Measurements from ENCODE around the gene MIB1.

Gene MIB1

DNA sequence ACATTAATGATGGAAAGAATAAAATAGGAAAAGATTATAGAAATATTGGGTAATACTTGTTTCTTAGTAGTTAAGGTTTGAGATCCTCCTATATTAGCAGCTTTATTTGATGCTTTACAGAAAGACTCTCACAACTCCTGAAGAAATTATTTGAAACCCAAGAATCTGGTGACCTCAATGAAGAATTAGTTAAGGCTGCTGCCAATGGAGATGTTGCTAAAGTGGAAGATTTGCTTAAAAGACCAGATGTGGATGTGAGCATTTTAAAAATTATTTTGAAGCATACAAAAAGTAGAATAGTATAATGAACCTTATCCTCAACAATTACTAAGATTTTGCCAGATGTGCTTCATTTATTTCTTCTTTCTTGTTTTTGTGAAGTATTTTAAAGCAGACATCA is 59.1 kb downstream of the MIB1 start:
- Histone ChIP-seq H3K9ac (ENCODE audit: low read length) (no peak overlapping the region), H2AFZ (ENCODE audit: low read depth, low read length, severe bottlenecking) (no peak overlapping the region), H3K4me2 (ENCODE audit: low read depth, low read length, poor library complexity, severe bottlenecking) (no peak overlapping the region), H4K20me1 (ENCODE audit: low read depth, low read length) (no peaks in the 10 kb centered on the region), H3K27ac (ENCODE audit: low read depth, low read length) (no peak overlapping the region), H3K27me3 (ENCODE audit: low read length) (no peaks in the 10 kb centered on the region), H3K36me3 (ENCODE audit: low read length) (peaks cover 45% of the 10 kb centered on the region), H3K9me2 (replicated peaks; ENCODE audit: insufficient read depth, low read length) (no peaks in the 10 kb centered on the region), H3K9me3 (ENCODE audit: insufficient read depth, low read length) (no peaks in the 10 kb centered on the region), H3F3A (ENCODE audit: insufficient read depth) (no peaks in the 10 kb centered on the region), H3K79me2 (ENCODE audit: insufficient read depth, low read length) (no peaks in the 10 kb centered on the region), H3K4me3 (ENCODE audit: insufficient read depth, low read length, poor library complexity, severe bottlenecking) (no peak overlapping the region)
- TF ChIP-seq EZH2phosphoT487 (conservative IDR thresholded peaks at IDR 0.05; ENCODE audit: low read length): no peak

DNA sequence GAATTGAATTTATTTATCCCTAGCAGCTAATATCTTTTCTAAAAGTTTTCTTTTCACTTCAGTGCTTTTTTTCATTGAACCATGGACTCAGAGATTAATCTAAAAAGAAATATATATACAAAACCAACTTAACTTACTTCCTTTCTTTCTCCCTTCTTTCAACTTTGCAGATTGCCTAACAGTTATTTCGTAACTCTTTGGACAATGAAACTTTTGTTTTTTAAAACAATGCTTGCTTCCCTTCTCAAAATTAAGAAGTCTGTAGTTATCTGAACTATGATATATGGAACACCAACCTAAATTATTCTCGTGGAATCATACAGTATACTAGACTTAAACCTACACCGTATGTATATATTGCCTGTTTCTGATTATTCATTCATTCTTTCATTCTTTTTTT is 62.9 kb downstream of the MIB1 start:
- Histone ChIP-seq H3K27me3 (ENCODE audit: low read length) (no peaks in the 10 kb centered on the region), H2AFZ (ENCODE audit: low read depth, low read length, severe bottlenecking) (no peak overlapping the region), H3K9ac (ENCODE audit: low read length) (no peak overlapping the region), H3K79me2 (ENCODE audit: insufficient read depth, low read length) (no peaks in the 10 kb centered on the region), H3K27ac (ENCODE audit: low read depth, low read length) (no peak overlapping the region), H3K9me3 (ENCODE audit: insufficient read depth, low read length) (no peaks in the 10 kb centered on the region), H4K20me1 (ENCODE audit: low read depth, low read length) (no peaks in the 10 kb centered on the region), H3F3A (ENCODE audit: insufficient read depth) (no peaks in the 10 kb centered on the region), H3K36me3 (ENCODE audit: low read length) (peaks cover 49% of the 10 kb centered on the region), H3K4me2 (ENCODE audit: low read depth, low read length, poor library complexity, severe bottlenecking) (no peak overlapping the region), H3K4me3 (ENCODE audit: insufficient read depth, low read length, poor library complexity, severe bottlenecking) (no peak overlapping the region), H3K9me2 (replicated peaks; ENCODE audit: insufficient read depth, low read length) (no peaks in the 10 kb centered on the region)
- TF ChIP-seq EZH2phosphoT487 (conservative IDR thresholded peaks at IDR 0.05; ENCODE audit: low read length): no peak
- TF ChIP-seq, protein P1, sequence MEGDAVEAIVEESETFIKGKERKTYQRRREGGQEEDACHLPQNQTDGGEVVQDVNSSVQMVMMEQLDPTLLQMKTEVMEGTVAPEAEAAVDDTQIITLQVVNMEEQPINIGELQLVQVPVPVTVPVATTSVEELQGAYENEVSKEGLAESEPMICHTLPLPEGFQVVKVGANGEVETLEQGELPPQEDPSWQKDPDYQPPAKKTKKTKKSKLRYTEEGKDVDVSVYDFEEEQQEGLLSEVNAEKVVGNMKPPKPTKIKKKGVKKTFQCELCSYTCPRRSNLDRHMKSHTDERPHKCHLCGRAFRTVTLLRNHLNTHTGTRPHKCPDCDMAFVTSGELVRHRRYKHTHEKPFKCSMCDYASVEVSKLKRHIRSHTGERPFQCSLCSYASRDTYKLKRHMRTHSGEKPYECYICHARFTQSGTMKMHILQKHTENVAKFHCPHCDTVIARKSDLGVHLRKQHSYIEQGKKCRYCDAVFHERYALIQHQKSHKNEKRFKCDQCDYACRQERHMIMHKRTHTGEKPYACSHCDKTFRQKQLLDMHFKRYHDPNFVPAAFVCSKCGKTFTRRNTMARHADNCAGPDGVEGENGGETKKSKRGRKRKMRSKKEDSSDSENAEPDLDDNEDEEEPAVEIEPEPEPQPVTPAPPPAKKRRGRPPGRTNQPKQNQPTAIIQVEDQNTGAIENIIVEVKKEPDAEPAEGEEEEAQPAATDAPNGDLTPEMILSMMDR (IDR thresholded peaks at IDR 0.05; ENCODE audit: insufficient read depth, low read length, poor library complexity, severe bottlenecking): no peak

DNA sequence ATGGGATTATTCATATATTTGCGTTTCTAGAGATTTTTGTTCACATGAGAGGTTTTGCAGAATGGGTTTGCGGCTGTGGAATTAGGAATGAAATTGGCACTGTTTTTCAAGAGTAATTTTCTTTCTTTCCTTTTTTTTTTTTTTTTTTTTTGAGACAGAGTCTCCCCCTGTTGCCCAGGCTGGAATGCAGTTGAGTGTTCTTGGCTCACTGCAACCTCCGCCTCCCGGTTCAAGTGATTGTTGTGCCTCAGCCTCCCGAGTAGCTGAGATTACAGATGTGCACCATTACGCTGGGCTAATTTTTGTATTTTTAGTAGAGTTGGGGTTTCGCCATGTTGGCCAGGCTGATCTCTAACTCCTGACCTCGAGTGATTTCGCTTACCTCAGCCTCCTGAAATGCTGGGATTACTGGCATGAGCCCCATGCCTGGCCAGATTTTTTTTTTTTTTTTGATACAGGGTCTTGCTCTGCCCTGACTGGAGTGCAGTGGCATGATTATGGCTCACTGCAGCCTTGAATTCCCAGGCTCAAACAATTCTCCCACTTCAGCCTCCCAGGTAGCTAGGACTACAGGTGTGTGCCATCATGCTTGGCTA is 65.3 kb downstream of the MIB1 start:
- no peak overlapping the region for H3K9ac ChIP-seq (ENCODE audit: low read length)
- no peaks in the 10 kb centered on the region for H3K27me3 ChIP-seq (ENCODE audit: low read length)
- no peak overlapping the region for H3K4me2 ChIP-seq (ENCODE audit: low read depth, low read length, poor library complexity, severe bottlenecking)
- H3K4me3 ChIP-seq (ENCODE audit: insufficient read depth, low read length, poor library complexity, severe bottlenecking): no peak overlapping the region
- no peaks in the 10 kb centered on the region for H3K9me3 ChIP-seq (ENCODE audit: insufficient read depth, low read length)
- no peak overlapping the region for H2AFZ ChIP-seq (ENCODE audit: low read depth, low read length, severe bottlenecking)
- H3K27ac ChIP-seq (ENCODE audit: low read depth, low read length): no peak overlapping the region
- no peaks in the 10 kb centered on the region for H3K79me2 ChIP-seq (ENCODE audit: insufficient read depth, low read length)
- H4K20me1 ChIP-seq (ENCODE audit: low read depth, low read length): no peaks in the 10 kb centered on the region
- H3K36me3 ChIP-seq (ENCODE audit: low read length): peaks cover 50% of the 10 kb centered on the region
- TF ChIP-seq, protein P1 (IDR thresholded peaks at IDR 0.05; ENCODE audit: insufficient read depth, low read length, poor library complexity, severe bottlenecking): no peak
- TF ChIP-seq EZH2phosphoT487 (conservative IDR thresholded peaks at IDR 0.05; ENCODE audit: low read length): no peak
- no peaks in the 10 kb centered on the region for H3F3A ChIP-seq (ENCODE audit: insufficient read depth)
- H3K9me2 ChIP-seq (replicated peaks; ENCODE audit: insufficient read depth, low read length): no peaks in the 10 kb centered on the region

DNA sequence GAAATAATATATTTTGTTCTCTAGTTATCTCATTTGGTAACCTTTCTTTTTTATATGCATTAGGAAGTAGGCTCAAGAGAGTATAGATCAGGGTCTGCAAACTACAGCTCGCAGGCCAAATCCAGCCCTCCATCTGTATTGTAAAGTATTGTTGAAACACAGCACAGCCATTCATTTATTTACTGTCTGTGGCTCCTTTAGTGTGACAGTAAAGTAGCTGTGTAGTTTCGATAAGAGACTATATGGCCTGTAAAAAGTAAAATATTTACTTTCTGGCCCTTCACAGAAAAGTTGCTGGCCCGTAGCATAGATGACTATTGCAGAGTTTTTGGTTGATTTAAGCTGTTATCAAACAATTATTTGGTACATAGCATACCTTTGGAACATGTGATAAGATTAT is 67.6 kb downstream of the MIB1 start:
- H3K27ac ChIP-seq (ENCODE audit: low read depth, low read length): no peak overlapping the region
- no peaks in the 10 kb centered on the region for H3K27me3 ChIP-seq (ENCODE audit: low read length)
- 0 out of 2 replicates have a peak, but pooled peaks cover 7% of the 10 kb centered on the region for H3F3A ChIP-seq (ENCODE audit: insufficient read depth)
- H2AFZ ChIP-seq (ENCODE audit: low read depth, low read length, severe bottlenecking): no peak overlapping the region
- H3K4me3 ChIP-seq (ENCODE audit: insufficient read depth, low read length, poor library complexity, severe bottlenecking): no peak overlapping the region
- no peaks in the 10 kb centered on the region for H3K9me3 ChIP-seq (ENCODE audit: insufficient read depth, low read length)
- H3K79me2 ChIP-seq (ENCODE audit: insufficient read depth, low read length): no peaks in the 10 kb centered on the region
- H3K9me2 ChIP-seq (replicated peaks; ENCODE audit: insufficient read depth, low read length): no peaks in the 10 kb centered on the region
- H3K4me2 ChIP-seq (ENCODE audit: low read depth, low read length, poor library complexity, severe bottlenecking): no peak overlapping the region
- no peaks in the 10 kb centered on the region for H4K20me1 ChIP-seq (ENCODE audit: low read depth, low read length)
- TF ChIP-seq, protein P1 (IDR thresholded peaks at IDR 0.05; ENCODE audit: insufficient read depth, low read length, poor library complexity, severe bottlenecking): no peak
- TF ChIP-seq EZH2phosphoT487 (conservative IDR thresholded peaks at IDR 0.05; ENCODE audit: low read length): no peak
- H3K9ac ChIP-seq (ENCODE audit: low read length): no peak overlapping the region
- H3K36me3 ChIP-seq (ENCODE audit: low read length): peaks cover 44% of the 10 kb centered on the region

Data from SU-DHL-6 (cell line).